ENCODE measurements around the gene C4orf50.

The C4orf50 gene

DNA sequence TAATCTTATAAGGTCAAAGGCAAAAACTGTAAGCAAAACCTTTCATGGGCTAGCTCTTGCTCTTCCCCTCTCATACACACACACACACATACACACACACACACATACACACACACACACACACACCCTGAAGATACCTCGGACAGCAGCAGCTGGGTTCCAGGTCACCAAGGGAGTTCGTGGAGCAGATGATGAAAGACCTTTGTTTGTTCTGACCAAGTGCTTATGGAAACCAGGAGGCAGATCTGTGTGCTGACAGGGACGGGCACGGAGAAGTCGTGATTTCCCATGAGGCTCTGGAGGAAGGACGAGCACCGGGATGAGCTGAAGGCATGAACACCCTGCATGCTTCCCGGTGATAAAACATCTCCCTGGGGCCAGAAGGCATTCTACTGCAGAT lies 90.0 kb downstream of the C4orf50 start:
- Histone ChIP-seq H3K27me3 (ENCODE audit: insufficient read depth, low read length, poor library complexity, severe bottlenecking) (no peaks in the 10 kb centered on the region), H3K4me1 (ENCODE audit: insufficient read depth, low read length, poor library complexity, severe bottlenecking) (no peaks in the 10 kb centered on the region), H3K9ac (ENCODE audit: low read depth, low read length, poor library complexity, severe bottlenecking) (no peak overlapping the region), H4K20me1 (ENCODE audit: insufficient read depth, low read length, poor library complexity, severe bottlenecking) (no peaks in the 10 kb centered on the region), H3K4me3 (ENCODE audit: low read length, poor library complexity, severe bottlenecking) (no peak overlapping the region), H2AFZ (ENCODE audit: low read length) (no peak overlapping the region), H3K9me3 (ENCODE audit: insufficient read depth, low read depth, low read length) (no peaks in the 10 kb centered on the region), H3K9me2 (replicated peaks; ENCODE audit: low read depth, low read length) (no peaks in the 10 kb centered on the region), H3K4me2 (ENCODE audit: low read depth, low read length, poor library complexity, severe bottlenecking) (no peak overlapping the region), H3K79me2 (ENCODE audit: insufficient read depth, low read length) (no peaks in the 10 kb centered on the region), H3K36me3 (ENCODE audit: insufficient read depth, low read length) (no peaks in the 10 kb centered on the region), H3F3A (ENCODE audit: low read depth) (no peaks in the 10 kb centered on the region)
- TF ChIP-seq, protein P1, sequence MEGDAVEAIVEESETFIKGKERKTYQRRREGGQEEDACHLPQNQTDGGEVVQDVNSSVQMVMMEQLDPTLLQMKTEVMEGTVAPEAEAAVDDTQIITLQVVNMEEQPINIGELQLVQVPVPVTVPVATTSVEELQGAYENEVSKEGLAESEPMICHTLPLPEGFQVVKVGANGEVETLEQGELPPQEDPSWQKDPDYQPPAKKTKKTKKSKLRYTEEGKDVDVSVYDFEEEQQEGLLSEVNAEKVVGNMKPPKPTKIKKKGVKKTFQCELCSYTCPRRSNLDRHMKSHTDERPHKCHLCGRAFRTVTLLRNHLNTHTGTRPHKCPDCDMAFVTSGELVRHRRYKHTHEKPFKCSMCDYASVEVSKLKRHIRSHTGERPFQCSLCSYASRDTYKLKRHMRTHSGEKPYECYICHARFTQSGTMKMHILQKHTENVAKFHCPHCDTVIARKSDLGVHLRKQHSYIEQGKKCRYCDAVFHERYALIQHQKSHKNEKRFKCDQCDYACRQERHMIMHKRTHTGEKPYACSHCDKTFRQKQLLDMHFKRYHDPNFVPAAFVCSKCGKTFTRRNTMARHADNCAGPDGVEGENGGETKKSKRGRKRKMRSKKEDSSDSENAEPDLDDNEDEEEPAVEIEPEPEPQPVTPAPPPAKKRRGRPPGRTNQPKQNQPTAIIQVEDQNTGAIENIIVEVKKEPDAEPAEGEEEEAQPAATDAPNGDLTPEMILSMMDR (conservative IDR thresholded peaks at IDR 0.05; ENCODE audit: low read length) = no peak
- no peak for TF ChIP-seq EZH2phosphoT487 (IDR thresholded peaks at IDR 0.05; ENCODE audit: borderline replicate concordance)

DNA sequence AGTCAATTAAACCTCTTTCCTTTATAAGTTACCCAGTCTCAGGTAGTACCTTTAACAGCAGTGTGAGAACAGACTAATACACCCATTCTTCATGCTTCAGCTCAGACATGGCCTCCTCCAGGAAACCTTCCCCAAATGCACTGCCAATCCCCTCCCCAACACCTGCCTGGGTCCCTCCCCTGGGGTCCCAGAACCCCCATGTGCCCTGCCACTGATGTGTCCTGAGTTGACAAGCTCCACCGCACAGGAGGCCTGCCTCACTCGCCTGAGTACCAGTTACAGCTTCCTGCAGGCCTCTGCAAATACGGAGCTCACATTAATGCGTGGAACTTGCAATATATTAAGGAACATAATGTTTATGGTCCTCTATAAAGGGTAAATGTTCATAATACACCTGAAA lies 90.5 kb downstream of the C4orf50 start:
- H3K9me3 ChIP-seq (ENCODE audit: insufficient read depth, low read depth, low read length) = no peaks in the 10 kb centered on the region
- H4K20me1 ChIP-seq (ENCODE audit: insufficient read depth, low read length, poor library complexity, severe bottlenecking) = no peaks in the 10 kb centered on the region
- no peaks in the 10 kb centered on the region for H3K27me3 ChIP-seq (ENCODE audit: insufficient read depth, low read length, poor library complexity, severe bottlenecking)
- no peak overlapping the region for H3K4me3 ChIP-seq (ENCODE audit: low read length, poor library complexity, severe bottlenecking)
- H3K9me2 ChIP-seq (replicated peaks; ENCODE audit: low read depth, low read length) = no peaks in the 10 kb centered on the region
- TF ChIP-seq, protein P1 (conservative IDR thresholded peaks at IDR 0.05; ENCODE audit: low read length) = no peak
- TF ChIP-seq EZH2phosphoT487 (IDR thresholded peaks at IDR 0.05; ENCODE audit: borderline replicate concordance) = no peak
- H3F3A ChIP-seq (ENCODE audit: low read depth) = no peaks in the 10 kb centered on the region
- no peak overlapping the region for H2AFZ ChIP-seq (ENCODE audit: low read length)
- H3K36me3 ChIP-seq (ENCODE audit: insufficient read depth, low read length) = no peaks in the 10 kb centered on the region
- H3K79me2 ChIP-seq (ENCODE audit: insufficient read depth, low read length) = no peaks in the 10 kb centered on the region
- H3K9ac ChIP-seq (ENCODE audit: low read depth, low read length, poor library complexity, severe bottlenecking) = no peak overlapping the region
- no peak overlapping the region for H3K4me2 ChIP-seq (ENCODE audit: low read depth, low read length, poor library complexity, severe bottlenecking)
- H3K4me1 ChIP-seq (ENCODE audit: insufficient read depth, low read length, poor library complexity, severe bottlenecking) = no peaks in the 10 kb centered on the region

GRCh38 chr4:5927116-5927515 lies 91.1 kb downstream of the C4orf50 start:
- Histone ChIP-seq H3K27me3 (ENCODE audit: insufficient read depth, low read length, poor library complexity, severe bottlenecking) (no peaks in the 10 kb centered on the region), H2AFZ (ENCODE audit: low read length) (no peak overlapping the region), H3K9ac (ENCODE audit: low read depth, low read length, poor library complexity, severe bottlenecking) (no peak overlapping the region), H4K20me1 (ENCODE audit: insufficient read depth, low read length, poor library complexity, severe bottlenecking) (no peaks in the 10 kb centered on the region), H3K4me1 (ENCODE audit: insufficient read depth, low read length, poor library complexity, severe bottlenecking) (no peaks in the 10 kb centered on the region), H3K9me3 (ENCODE audit: insufficient read depth, low read depth, low read length) (no peaks in the 10 kb centered on the region), H3K4me2 (ENCODE audit: low read depth, low read length, poor library complexity, severe bottlenecking) (no peak overlapping the region), H3K36me3 (ENCODE audit: insufficient read depth, low read length) (no peaks in the 10 kb centered on the region), H3K4me3 (ENCODE audit: low read length, poor library complexity, severe bottlenecking) (no peak overlapping the region), H3K9me2 (replicated peaks; ENCODE audit: low read depth, low read length) (no peaks in the 10 kb centered on the region), H3F3A (ENCODE audit: low read depth) (no peaks in the 10 kb centered on the region), H3K79me2 (ENCODE audit: insufficient read depth, low read length) (no peaks in the 10 kb centered on the region)
- TF ChIP-seq, protein P1 (conservative IDR thresholded peaks at IDR 0.05; ENCODE audit: low read length) = no peak
- TF ChIP-seq EZH2phosphoT487 (IDR thresholded peaks at IDR 0.05; ENCODE audit: borderline replicate concordance) = no peak

Measured in Loucy (cell line).